Keratinocyte (primary cell): ENCODE measurements around the gene HHATL. TPM values are rescaled to one million over a fixed set of nuclear protein-coding genes. Genes with fewer than 3 reads are reported as not detected.

ENCODE experiments used
- DNase-seq: peaks from one replicate; pipeline ENCODE4 v3.0.0-alpha.2; 2011; ENCODE audit warnings: low read depth, missing footprints, low spot score
- FAIRE-seq: peaks from 2 replicates; lab custom pipeline; 2011; peaks lifted over from hg19 to GRCh38; lab: Jason Lieb, UNC
- H2AFZ ChIP-seq: 2 replicates; pipeline ENCODE4 v1.6.0; 2012; ENCODE audit warnings: low read length, control low read depth, inconsistent platforms; ENCODE audit not compliant: control insufficient read depth
- H3K27ac ChIP-seq: 2 replicates; pipeline ENCODE4 v1.5.1; 2011; ENCODE audit warnings: low read length; ENCODE audit not compliant: control insufficient read depth, insufficient read depth
- H3K27me3 ChIP-seq: 3 replicates; pipeline ENCODE4 v1.6.0; 2011; ENCODE audit warnings: low read length; ENCODE audit not compliant: control insufficient read depth, insufficient read depth; ENCODE audit errors: extremely low read depth
- H3K36me3 ChIP-seq, 2 experiments: 2 replicates in 1 of 2; 3 replicates in 1 of 2; pipeline ENCODE4 v1.5.1; 2011; ENCODE audit warnings: low read length in 2 of 2, mild to moderate bottlenecking in 1 of 2; ENCODE audit not compliant: control insufficient read depth in 2 of 2, insufficient read depth in 2 of 2; ENCODE audit errors: extremely low read depth in 1 of 2
- H3K4me1 ChIP-seq: 3 replicates; pipeline ENCODE4 v1.5.1; 2011; ENCODE audit warnings: low read length; ENCODE audit not compliant: control insufficient read depth, insufficient read depth; ENCODE audit errors: extremely low read depth
- H3K4me2 ChIP-seq: 3 replicates; pipeline ENCODE4 v1.6.0; 2011; ENCODE audit warnings: low read depth, low read length; ENCODE audit not compliant: control insufficient read depth, insufficient read depth; ENCODE audit errors: extremely low read depth
- H3K4me3 ChIP-seq, 3 experiments: fragments of 200-600 bp in 1 of 3; sonication (generic) in 1 of 3; 2 replicates in 2 of 3; 3 replicates in 1 of 3; pipeline ENCODE4 v1.5.1; 2011 to 2016; ENCODE audit warnings: low read length in 3 of 3, mild to moderate bottlenecking in 3 of 3, control low read depth in 2 of 3, inconsistent platforms in 1 of 3, low read depth in 1 of 3, mixed read lengths in 1 of 3, mixed run types in 1 of 3, moderate library complexity in 1 of 3; ENCODE audit not compliant: control insufficient read depth in 2 of 3, insufficient read depth in 2 of 3; ENCODE audit errors: extremely low read depth in 1 of 3
- H3K79me2 ChIP-seq: 2 replicates; pipeline ENCODE4 v1.6.0; 2012; ENCODE audit warnings: low read length; ENCODE audit not compliant: control insufficient read depth, insufficient read depth
- H3K9ac ChIP-seq: 3 replicates; pipeline ENCODE4 v1.6.0; 2011; ENCODE audit warnings: low read length; ENCODE audit not compliant: control insufficient read depth, insufficient read depth; ENCODE audit errors: extremely low read depth
- H3K9me1 ChIP-seq: 3 replicates; pipeline ENCODE4 v1.6.0; 2011; ENCODE audit warnings: low read length; ENCODE audit not compliant: control insufficient read depth, insufficient read depth; ENCODE audit errors: extremely low read depth
- H3K9me3 ChIP-seq: 2 replicates; pipeline ENCODE4 v1.5.1; 2012; ENCODE audit warnings: low read depth, low read length; ENCODE audit not compliant: control insufficient read depth
- H4K20me1 ChIP-seq: 3 replicates; pipeline ENCODE4 v1.6.0; 2011; ENCODE audit warnings: low read length; ENCODE audit not compliant: control insufficient read depth, insufficient read depth; ENCODE audit errors: extremely low read depth
- EZH2 ChIP-seq: IDR thresholded peaks from one replicate; pipeline ENCODE4 v1.6.1; 2012; ENCODE audit warnings: inconsistent platforms, mild to moderate bottlenecking, low read length, moderate library complexity
- dilution Hi-C: fragments of 300-500 bp; cut with MboI; formaldehyde crosslinking; loops from one replicate; pipeline ENCODE4 v1.7.0; 2020; ENCODE audit warnings: low sequenced_read_pairs; ENCODE audit not compliant: extremely low pct_ligation_motif_present
- polyA plus RNA-seq, 5 experiments: library from polyadenylated mRNA; depleted of rRNA in 3 of 5; stranded (reverse) in 3 of 5; stranded (forward) in 1 of 5; unstranded in 1 of 5; fragments of >200 nt; gene quantifications; 1 replicate in 1 of 5; 2 replicates in 3 of 5; 3 replicates in 1 of 5; pipeline versions ENCODE4 v1.2.1 to v1.2.3, GENCODE V29; 2011 to 2012; ENCODE audit warnings: missing spikeins in 2 of 5, low read depth in 1 of 5, low replicate concordance in 1 of 5
- TF ChIP-seq, protein P1 (sequence below), 3 experiments: IDR thresholded peaks in 1 of 3; conservative IDR thresholded peaks in 1 of 3; optimal IDR thresholded peaks in 1 of 3; 2 replicates in 2 of 3; 3 replicates in 1 of 3; pipeline versions ENCODE3 to v1.5.1; 2011; ENCODE audit warnings: low read length in 3 of 3, mild to moderate bottlenecking in 3 of 3, moderate library complexity in 2 of 3, control low read depth in 1 of 3, inconsistent platforms in 1 of 3; ENCODE audit not compliant: insufficient read depth in 2 of 3; ENCODE audit errors: extremely low read depth in 1 of 3

Gene HHATL
- polyA plus RNA-seq, 1 donor (not counting 4 experiments of a cell fraction or from before 2014, with no cell fraction given), result not detected

DNA sequence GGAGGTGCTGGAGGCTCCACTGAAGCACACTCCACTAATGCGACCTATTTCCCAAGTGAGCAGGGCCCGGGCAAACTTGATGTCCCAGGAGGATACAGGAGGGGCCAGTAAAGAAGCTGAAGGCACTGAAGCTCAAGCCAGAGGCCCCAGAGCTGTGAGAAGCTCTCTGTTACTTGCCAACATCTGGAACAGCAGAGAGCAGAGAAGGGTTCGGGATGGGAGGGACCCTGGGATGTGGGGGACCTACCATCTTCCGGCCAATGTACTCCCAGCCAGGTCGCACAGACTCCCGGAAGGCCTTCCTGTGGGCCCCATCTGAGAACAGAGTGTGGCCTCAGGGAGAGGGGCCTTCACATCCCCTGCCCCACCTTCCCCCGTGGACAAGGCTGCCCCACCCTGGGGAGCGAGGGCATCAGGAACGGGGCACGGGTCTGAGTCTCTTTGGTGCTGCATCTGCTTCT, 3.1 kb downstream of the HHATL start:
- Histone ChIP-seq H2AFZ (no peak overlapping the region), H3K27me3 (peaks cover 6% of the 10 kb centered on the region), H3K4me3 (no peak overlapping the region), H3K4me2 (no peak overlapping the region), H3K36me3 (no peaks in the 10 kb centered on the region), H3K9me3 (no peaks in the 10 kb centered on the region), H3K9ac (no peak overlapping the region), H4K20me1 (no peaks in the 10 kb centered on the region), H3K9me1 (no peaks in the 10 kb centered on the region), H3K4me1 (no peaks in the 10 kb centered on the region), H3K27ac (no peak overlapping the region), H3K79me2 (no peaks in the 10 kb centered on the region)
- no peak for DNase-seq
- TF ChIP-seq, protein P1, sequence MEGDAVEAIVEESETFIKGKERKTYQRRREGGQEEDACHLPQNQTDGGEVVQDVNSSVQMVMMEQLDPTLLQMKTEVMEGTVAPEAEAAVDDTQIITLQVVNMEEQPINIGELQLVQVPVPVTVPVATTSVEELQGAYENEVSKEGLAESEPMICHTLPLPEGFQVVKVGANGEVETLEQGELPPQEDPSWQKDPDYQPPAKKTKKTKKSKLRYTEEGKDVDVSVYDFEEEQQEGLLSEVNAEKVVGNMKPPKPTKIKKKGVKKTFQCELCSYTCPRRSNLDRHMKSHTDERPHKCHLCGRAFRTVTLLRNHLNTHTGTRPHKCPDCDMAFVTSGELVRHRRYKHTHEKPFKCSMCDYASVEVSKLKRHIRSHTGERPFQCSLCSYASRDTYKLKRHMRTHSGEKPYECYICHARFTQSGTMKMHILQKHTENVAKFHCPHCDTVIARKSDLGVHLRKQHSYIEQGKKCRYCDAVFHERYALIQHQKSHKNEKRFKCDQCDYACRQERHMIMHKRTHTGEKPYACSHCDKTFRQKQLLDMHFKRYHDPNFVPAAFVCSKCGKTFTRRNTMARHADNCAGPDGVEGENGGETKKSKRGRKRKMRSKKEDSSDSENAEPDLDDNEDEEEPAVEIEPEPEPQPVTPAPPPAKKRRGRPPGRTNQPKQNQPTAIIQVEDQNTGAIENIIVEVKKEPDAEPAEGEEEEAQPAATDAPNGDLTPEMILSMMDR (optimal IDR thresholded peaks at IDR 0.05 in 1 of 3, IDR thresholded peaks at IDR 0.05 in 1 of 3, conservative IDR thresholded peaks at IDR 0.05 in 1 of 3; ENCODE audit: extremely low read depth in 1 of 3, insufficient read depth in 2 of 3, low read length in 3 of 3), result no peak
- TF ChIP-seq EZH2, result no peak
- no peak for FAIRE-seq
- dilution Hi-C loops, result no loop called here

DNA sequence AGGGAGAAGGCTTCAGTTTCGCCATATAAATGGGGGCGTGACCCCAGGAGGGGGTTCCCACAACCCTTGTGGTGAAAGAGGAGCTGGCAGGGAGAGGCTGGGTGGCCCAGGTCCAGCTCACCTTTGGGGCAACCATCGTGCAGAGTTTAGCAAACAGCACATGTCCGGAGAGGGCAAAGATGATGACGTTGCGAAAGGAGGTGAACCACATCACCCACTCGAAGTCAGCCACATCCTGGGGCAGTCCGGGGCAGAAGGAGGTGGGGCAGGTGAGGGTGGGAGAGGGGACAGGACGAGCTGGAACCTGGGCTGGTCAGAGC, 3.7 kb downstream of the HHATL start:
- Histone ChIP-seq H3K27ac (no peak overlapping the region), H3K79me2 (no peaks in the 10 kb centered on the region), H3K9ac (no peak overlapping the region), H3K4me1 (no peaks in the 10 kb centered on the region), H3K9me1 (no peaks in the 10 kb centered on the region), H3K9me3 (no peaks in the 10 kb centered on the region), H3K4me2 (no peak overlapping the region), H3K36me3 (no peaks in the 10 kb centered on the region), H2AFZ (no peak overlapping the region), H3K27me3 (peaks cover 6% of the 10 kb centered on the region), H3K4me3 (no peak overlapping the region), H4K20me1 (no peaks in the 10 kb centered on the region)
- DNase-seq (no peak), FAIRE-seq (no peak)
- dilution Hi-C loops, result no loop called here
- TF ChIP-seq, protein P1 (optimal IDR thresholded peaks at IDR 0.05 in 1 of 3, IDR thresholded peaks at IDR 0.05 in 1 of 3, conservative IDR thresholded peaks at IDR 0.05 in 1 of 3; ENCODE audit: extremely low read depth in 1 of 3, insufficient read depth in 2 of 3, low read length in 3 of 3), result no peak
- TF ChIP-seq EZH2, result no peak
